IMR-90 (cell line): Measurements from ENCODE around the gene RAD1. TPM values are rescaled to one million over a fixed set of nuclear protein-coding genes. Genes with fewer than 3 reads are reported as not detected.

Experiments used
- ATAC-seq: fragments of 200-7000 bp; cut with Tn5 transposase; 2 replicates; pipeline ENCODE4 v1.9.1; 2020; ENCODE audit warnings: low read depth, mild to moderate bottlenecking, moderate library complexity
- BruUV-seq: library from RNA; stranded (reverse); fragments of 400-500 nt; replicated peaks from 2 replicates; lab custom pipeline; 2021; lab: Mats Ljungman, UMichigan
- CTCF ChIA-PET: fragments of 300-600 bp; formaldehyde crosslinking; extraction: SDS; loops from one replicate; lab custom pipeline; 2021; ENCODE audit warnings: antibody characterized with exemption; lab: Yijun Ruan, JAX
- POLR2A ChIA-PET: fragments of 300-600 bp; sonication (Branson Sonifier 250); formaldehyde crosslinking; loops from one replicate; lab custom pipeline; 2022; ENCODE audit warnings: antibody characterized with exemption; ENCODE audit not compliant: unreplicated experiment; lab: Charles Lee
- DNase-seq: peaks from one replicate; pipeline ENCODE4 v3.0.0; 2013
- H2AFZ ChIP-seq: replicated peaks from 2 replicates; pipeline ENCODE3; 2013; ENCODE audit warnings: low read length, mild to moderate bottlenecking; ENCODE audit not compliant: poor library complexity
- H2AK5ac ChIP-seq: 2 replicates; pipeline ENCODE4 v1.6.1; 2013; ENCODE audit warnings: low read depth, low read length, inconsistent platforms
- H2AK9ac ChIP-seq: replicated peaks from 2 replicates; pipeline ENCODE3; 2013; ENCODE audit warnings: mild to moderate bottlenecking, low read depth, low read length, moderate library complexity; ENCODE audit not compliant: poor library complexity
- H2BK120ac ChIP-seq: 2 replicates; pipeline ENCODE4 v1.6.1; 2013; ENCODE audit warnings: low read depth, low read length, inconsistent platforms
- H2BK15ac ChIP-seq: 3 replicates; pipeline ENCODE4 v1.6.1; 2013; ENCODE audit warnings: low read depth, low read length, inconsistent platforms
- H2BK20ac ChIP-seq: 2 replicates; pipeline ENCODE4 v1.6.1; 2013; ENCODE audit warnings: low read depth, mild to moderate bottlenecking, inconsistent platforms, low read length, moderate library complexity
- H2BK5ac ChIP-seq: 2 replicates; pipeline ENCODE4 v1.6.1; 2013; ENCODE audit warnings: mild to moderate bottlenecking, low read depth, low read length, inconsistent platforms; ENCODE audit not compliant: poor library complexity, severe bottlenecking
- H3K14ac ChIP-seq: replicated peaks from 2 replicates; pipeline ENCODE4 v1.6.1; 2013; ENCODE audit warnings: low read depth, low read length, inconsistent platforms
- H3K18ac ChIP-seq: 2 replicates; pipeline ENCODE4 v1.6.1; 2013; ENCODE audit warnings: low read depth, low read length, control low read depth
- H3K23ac ChIP-seq: 2 replicates; pipeline ENCODE4 v1.6.1; 2013; ENCODE audit warnings: low read depth, low read length, inconsistent platforms
- H3K27ac ChIP-seq: 2 replicates; pipeline ENCODE4 v1.5.1; 2013; ENCODE audit warnings: mild to moderate bottlenecking, control low read depth, low read length; ENCODE audit not compliant: insufficient read depth
- H3K27me3 ChIP-seq: 2 replicates; pipeline ENCODE4 v1.6.1; 2013; ENCODE audit warnings: low read length; ENCODE audit not compliant: control insufficient read depth, insufficient read depth
- H3K36me3 ChIP-seq: 2 replicates; pipeline ENCODE4 v1.6.1; 2013; ENCODE audit warnings: low read length, mixed read lengths; ENCODE audit not compliant: control insufficient read depth, insufficient read depth
- H3K4ac ChIP-seq: 2 replicates; pipeline ENCODE4 v1.6.1; 2013; ENCODE audit warnings: low read depth, low read length, inconsistent platforms
- H3K4me1 ChIP-seq: 2 replicates; pipeline ENCODE4 v1.6.1; 2013; ENCODE audit warnings: low read length, mixed read lengths; ENCODE audit not compliant: control insufficient read depth, insufficient read depth
- H3K4me2 ChIP-seq: 2 replicates; pipeline ENCODE4 v1.6.1; 2013; ENCODE audit warnings: low read depth, mild to moderate bottlenecking, control low read depth, low read length, moderate library complexity
- H3K4me3 ChIP-seq: 2 replicates; pipeline ENCODE4 v1.5.1; 2013; ENCODE audit warnings: low read depth, mild to moderate bottlenecking, control low read depth, low read length, moderate library complexity; ENCODE audit not compliant: insufficient read depth
- H3K56ac ChIP-seq: 2 replicates; pipeline ENCODE4 v1.6.1; 2013; ENCODE audit warnings: low read length, inconsistent platforms; ENCODE audit not compliant: insufficient read depth; ENCODE audit errors: extremely low read depth
- H3K79me1 ChIP-seq, 2 experiments: 2 replicates each; pipeline ENCODE4 v1.6.1; 2013; ENCODE audit warnings: low read length in 2 of 2, inconsistent platforms in 1 of 2, low read depth in 1 of 2
- H3K9ac ChIP-seq: 2 replicates; pipeline ENCODE4 v1.6.1; 2013; ENCODE audit warnings: low read depth, low read length, control low read depth
- H3K9me1 ChIP-seq: 2 replicates; pipeline ENCODE4 v1.6.1; 2013; ENCODE audit warnings: low read length, inconsistent platforms; ENCODE audit not compliant: insufficient read depth
- H3K9me3 ChIP-seq: 2 replicates; pipeline ENCODE4 v1.6.1; 2013; ENCODE audit warnings: low read length; ENCODE audit not compliant: control insufficient read depth, insufficient read depth
- H4K20me1 ChIP-seq: 2 replicates; pipeline ENCODE4 v1.6.1; 2013; ENCODE audit warnings: low read length, inconsistent platforms; ENCODE audit not compliant: insufficient read depth
- H4K5ac ChIP-seq: 2 replicates; pipeline ENCODE4 v1.6.1; 2013; ENCODE audit warnings: mild to moderate bottlenecking, low read depth, low read length, control low read depth
- H4K8ac ChIP-seq, 2 experiments: 2 replicates each; pipeline ENCODE4 v1.6.1; 2013; ENCODE audit warnings: low read depth in 2 of 2, low read length in 2 of 2, control low read depth in 1 of 2, inconsistent platforms in 1 of 2
- H4K91ac ChIP-seq: 2 replicates; pipeline ENCODE4 v1.6.1; 2013; ENCODE audit warnings: low read depth, low read length, inconsistent platforms; ENCODE audit not compliant: insufficient read depth
- BHLHE40 ChIP-seq: fragments of 150-350 bp; IDR thresholded peaks from 2 replicates; pipeline ENCODE4 v1.6.1; 2016; ENCODE audit warnings: mild to moderate bottlenecking, low read depth, low read length
- CEBPB ChIP-seq: IDR thresholded peaks from 2 replicates; pipeline ENCODE4 v1.6.1; 2012; ENCODE audit warnings: low read depth, low read length, improper control_type of control experiment
- CHD1 ChIP-seq: IDR thresholded peaks from 2 replicates; pipeline ENCODE4 v1.6.1; 2012; ENCODE audit warnings: low read depth, low read length, improper control_type of control experiment
- FOS ChIP-seq: fragments of 150-350 bp; IDR thresholded peaks from 2 replicates; pipeline ENCODE4 v1.6.1; 2016; ENCODE audit warnings: low read depth, low read length
- MAFK ChIP-seq: IDR thresholded peaks from 2 replicates; pipeline ENCODE4 v1.6.1; 2012; ENCODE audit warnings: low read depth, low read length, improper control_type of control experiment
- MAZ ChIP-seq: IDR thresholded peaks from 2 replicates; pipeline ENCODE4 v1.6.1; 2012; ENCODE audit warnings: low read depth, mild to moderate bottlenecking, low read length, improper control_type of control experiment, moderate library complexity, borderline replicate concordance
- MXI1 ChIP-seq: IDR thresholded peaks from 2 replicates; pipeline ENCODE4 v1.6.1; 2012; ENCODE audit warnings: low read depth, mild to moderate bottlenecking, low read length, moderate library complexity, borderline replicate concordance
- NFE2L2 ChIP-seq: fragments of 150-350 bp; IDR thresholded peaks from 2 replicates; pipeline ENCODE4 v1.6.1; 2016; ENCODE audit warnings: low read depth, mild to moderate bottlenecking, low read length
- POLR2A ChIP-seq: IDR thresholded peaks from 2 replicates; pipeline ENCODE4 v1.6.1; 2012; ENCODE audit warnings: mild to moderate bottlenecking, low read depth, low read length
- RAD21 ChIP-seq: IDR thresholded peaks from 2 replicates; pipeline ENCODE4 v1.6.1; 2012; ENCODE audit warnings: low read length, improper control_type of control experiment
- RCOR1 ChIP-seq: IDR thresholded peaks from 2 replicates; pipeline ENCODE4 v1.6.1; 2012; ENCODE audit warnings: mild to moderate bottlenecking, low read length, improper control_type of control experiment; ENCODE audit not compliant: insufficient replicate concordance
- RFX5 ChIP-seq: IDR thresholded peaks from 2 replicates; pipeline ENCODE4 v1.8.0; 2012; ENCODE audit warnings: low read depth, mild to moderate bottlenecking, low read length, moderate library complexity
- SMC3 ChIP-seq: fragments of 150-350 bp; IDR thresholded peaks from 2 replicates; pipeline ENCODE4 v1.6.1; 2016; ENCODE audit warnings: low read depth, mild to moderate bottlenecking, antibody characterized with exemption, low read length, moderate library complexity
- WGBS, 2 experiments: methylation state at CpG; one replicate each; pipeline versions ENCODE4 v1.1.5 to v1.1.7; 2013; ENCODE audit warnings: missing lambda C conversion rate in 2 of 2; ENCODE audit not compliant: insufficient read length in 1 of 2; ENCODE audit errors: extremely low coverage in 2 of 2; 5-methylcytosine and 5-hydroxymethylcytosine counted together
- dilution Hi-C: fragments of 300-500 bp; cut with HindIII; formaldehyde crosslinking; loops from one replicate; pipeline ENCODE4 v1.14.3; 2018; ENCODE audit warnings: low sequenced_read_pairs; ENCODE audit not compliant: unreplicated experiment
- in situ Hi-C: fragments of 300-500 bp; cut with MboI; formaldehyde crosslinking; loops from 3 replicates; pipeline ENCODE4 v1.14.3; 2019; ENCODE audit warnings: low sequenced_read_pairs, inconsistent platforms, mixed read lengths
- intact Hi-C: fragments of 100-400 bp; cut with micrococcal nuclease; formaldehyde crosslinking; loops from 2 replicates; pipeline ENCODE4 v1.10.0; 2022
- polyA plus RNA-seq, 3 experiments: library from polyadenylated mRNA; depleted of rRNA; stranded (reverse); fragments of >200 nt; gene quantifications; 2 replicates each; pipeline ENCODE4 v1.2.3, GENCODE V29; 2012; ENCODE audit warnings: low replicate concordance in 1 of 3
- total RNA-seq: library from RNA; depleted of rRNA; stranded (reverse); fragments of >200 nt; gene quantifications from 2 replicates; pipeline ENCODE4 v1.2.3, GENCODE V29; 2012
- TF ChIP-seq, protein P1 (sequence below): fragments of 150-350 bp; IDR thresholded peaks from 2 replicates; pipeline ENCODE4 v1.6.1; 2016; ENCODE audit warnings: low read depth, mild to moderate bottlenecking, low read length, moderate library complexity, borderline replicate concordance
- TF ChIP-seq, protein P2 (sequence below): fragments of 150-350 bp; IDR thresholded peaks from 2 replicates; pipeline ENCODE4 v1.6.1; 2017; ENCODE audit warnings: mild to moderate bottlenecking, antibody characterized with exemption, low read length, low read depth
- TF ChIP-seq, protein P3 (sequence below): conservative IDR thresholded peaks from 2 replicates; pipeline ENCODE4 v1.5.1; 2012; ENCODE audit warnings: mild to moderate bottlenecking, low read depth, low read length, improper control_type of control experiment

The RAD1 gene
- total and polyA plus RNA-seq, 2 of the 4 experiments (the other 2 are of a cell fraction): 18.5 to 21.5 TPM

DNA sequence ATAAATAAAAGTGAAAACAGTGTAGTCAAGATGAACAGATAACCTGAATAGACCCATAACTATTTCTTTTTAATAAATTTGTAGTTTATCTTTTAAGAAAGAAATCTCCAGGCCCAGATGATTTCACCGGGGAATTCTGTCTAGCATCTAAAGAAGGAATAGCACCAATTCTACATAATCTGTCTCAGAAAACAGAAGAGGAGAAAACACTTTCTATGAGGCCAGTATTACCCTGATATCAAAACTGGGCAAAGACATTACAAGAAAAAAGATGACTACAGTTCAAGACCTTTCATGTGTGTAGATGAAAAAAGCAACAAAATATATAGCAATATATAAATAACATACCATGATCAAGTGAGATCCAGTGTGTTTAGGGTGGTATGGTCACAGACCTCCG is 44.9 kb downstream of the RAD1 start:
- Histone ChIP-seq H3K23ac (no peak overlapping the region), H2AK5ac (no peak overlapping the region), H3K4me3 (no peak overlapping the region), H3K4ac (no peak overlapping the region), H3K79me1 (no peaks in the 10 kb centered on the region), H3K9ac (no peak overlapping the region), H3K36me3 (no peaks in the 10 kb centered on the region), H4K5ac (no peak overlapping the region), H2BK15ac (no peak overlapping the region), H3K27ac (no peak overlapping the region), H3K56ac (no peak overlapping the region), H3K4me2 (no peak overlapping the region), H3K18ac (no peak overlapping the region), H2BK20ac (no peak overlapping the region), H4K20me1 (no peaks in the 10 kb centered on the region), H2BK120ac (no peak overlapping the region), H2AFZ (no peak overlapping the region), H4K91ac (no peak overlapping the region), H4K8ac (no peak overlapping the region), H3K9me3 (no peaks in the 10 kb centered on the region), H3K27me3 (no peaks in the 10 kb centered on the region; the same call in 1 of the 2 replicates), H3K9me1 (no peaks in the 10 kb centered on the region), H3K4me1 (no peaks in the 10 kb centered on the region), H3K14ac (no peak overlapping the region), H2BK5ac (no peak overlapping the region), H2AK9ac (no peak overlapping the region)
- dilution Hi-C loops (no loop called here), in situ Hi-C loops (no loop called here), intact Hi-C loops (no loop called here)
- CTCF ChIA-PET: interaction anchor here (0.6 kb wide), 1 partner anchor 1150 kb away, joined by 3 read pairs; no protein-coding TSS in a partner anchor
- DNase-seq: no peak
- no TSS peak for BruUV-seq
- POLR2A ChIA-PET: no interaction called here
- WGBS, 2 experiments: no CpG with 5 or more reads among the region's 2 CpGs
- TF ChIP-seq RAD21 (no peak), SMC3 (no peak), MXI1 (no peak), CEBPB (no peak), CHD1 (no peak), FOS (no peak), RFX5 (no peak), BHLHE40 (no peak), RCOR1 (no peak), MAFK (no peak), NFE2L2 (no peak), MAZ (no peak), POLR2A (no peak)
- TF ChIP-seq, protein P1, sequence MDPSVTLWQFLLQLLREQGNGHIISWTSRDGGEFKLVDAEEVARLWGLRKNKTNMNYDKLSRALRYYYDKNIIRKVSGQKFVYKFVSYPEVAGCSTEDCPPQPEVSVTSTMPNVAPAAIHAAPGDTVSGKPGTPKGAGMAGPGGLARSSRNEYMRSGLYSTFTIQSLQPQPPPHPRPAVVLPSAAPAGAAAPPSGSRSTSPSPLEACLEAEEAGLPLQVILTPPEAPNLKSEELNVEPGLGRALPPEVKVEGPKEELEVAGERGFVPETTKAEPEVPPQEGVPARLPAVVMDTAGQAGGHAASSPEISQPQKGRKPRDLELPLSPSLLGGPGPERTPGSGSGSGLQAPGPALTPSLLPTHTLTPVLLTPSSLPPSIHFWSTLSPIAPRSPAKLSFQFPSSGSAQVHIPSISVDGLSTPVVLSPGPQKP: no peak
- TF ChIP-seq, protein P2, sequence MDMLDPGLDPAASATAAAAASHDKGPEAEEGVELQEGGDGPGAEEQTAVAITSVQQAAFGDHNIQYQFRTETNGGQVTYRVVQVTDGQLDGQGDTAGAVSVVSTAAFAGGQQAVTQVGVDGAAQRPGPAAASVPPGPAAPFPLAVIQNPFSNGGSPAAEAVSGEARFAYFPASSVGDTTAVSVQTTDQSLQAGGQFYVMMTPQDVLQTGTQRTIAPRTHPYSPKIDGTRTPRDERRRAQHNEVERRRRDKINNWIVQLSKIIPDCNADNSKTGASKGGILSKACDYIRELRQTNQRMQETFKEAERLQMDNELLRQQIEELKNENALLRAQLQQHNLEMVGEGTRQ: no peak
- TF ChIP-seq, protein P3, sequence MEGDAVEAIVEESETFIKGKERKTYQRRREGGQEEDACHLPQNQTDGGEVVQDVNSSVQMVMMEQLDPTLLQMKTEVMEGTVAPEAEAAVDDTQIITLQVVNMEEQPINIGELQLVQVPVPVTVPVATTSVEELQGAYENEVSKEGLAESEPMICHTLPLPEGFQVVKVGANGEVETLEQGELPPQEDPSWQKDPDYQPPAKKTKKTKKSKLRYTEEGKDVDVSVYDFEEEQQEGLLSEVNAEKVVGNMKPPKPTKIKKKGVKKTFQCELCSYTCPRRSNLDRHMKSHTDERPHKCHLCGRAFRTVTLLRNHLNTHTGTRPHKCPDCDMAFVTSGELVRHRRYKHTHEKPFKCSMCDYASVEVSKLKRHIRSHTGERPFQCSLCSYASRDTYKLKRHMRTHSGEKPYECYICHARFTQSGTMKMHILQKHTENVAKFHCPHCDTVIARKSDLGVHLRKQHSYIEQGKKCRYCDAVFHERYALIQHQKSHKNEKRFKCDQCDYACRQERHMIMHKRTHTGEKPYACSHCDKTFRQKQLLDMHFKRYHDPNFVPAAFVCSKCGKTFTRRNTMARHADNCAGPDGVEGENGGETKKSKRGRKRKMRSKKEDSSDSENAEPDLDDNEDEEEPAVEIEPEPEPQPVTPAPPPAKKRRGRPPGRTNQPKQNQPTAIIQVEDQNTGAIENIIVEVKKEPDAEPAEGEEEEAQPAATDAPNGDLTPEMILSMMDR: no peak
- no peak for ATAC-seq
